Activated CD4-positive, alpha-beta T cell treated with anti-CD3 and anti-CD28 coated beads, Interleukin-10, Interleukin-2, amounts not matched to agents 100 ng/mL and 50 ng/mL, durations not matched to agents 16 hours and 8 hours (primary cell): Measurements from ENCODE around the gene PCDH9.
"Not testable (repeated sequence)": the region's sequence is repeated elsewhere in the genome, so short reads cannot be mapped to it uniquely, and the experiment has no call there.

Source experiments
- DNase-seq: peaks from one replicate; pipeline ENCODE4 v3.0.0-alpha.2; 2020

The PCDH9 gene

GRCh38 chr13:66807251-66807650 lies 422.9 kb downstream of the PCDH9 start:
- DNase-seq: no peak

- no peak for DNase-seq
Measured at GRCh38 chr13:66805657-66806056, 424.5 kb downstream of the PCDH9 start.

- no peak for DNase-seq
Measured at GRCh38 chr13:66803808-66804456, 426.2 kb downstream of the PCDH9 start.

- DNase-seq: no peak
Measured at GRCh38 chr13:66803013-66803807, 426.9 kb downstream of the PCDH9 start.

- DNase-seq: no peak
Measured at GRCh38 chr13:66795636-66796035, 434.5 kb downstream of the PCDH9 start.

GRCh38 chr13:66794340-66795031 lies 435.6 kb downstream of the PCDH9 start:
- DNase-seq: no peak

- no peak for DNase-seq
Measured at GRCh38 chr13:66790861-66791260, 439.3 kb downstream of the PCDH9 start.

- DNase-seq: no peak
Measured at GRCh38 chr13:66781241-66781640, 448.9 kb downstream of the PCDH9 start.

GRCh38 chr13:66780814-66781213 lies 449.3 kb downstream of the PCDH9 start:
- no peak for DNase-seq

GRCh38 chr13:66778461-66778860 lies 451.7 kb downstream of the PCDH9 start:
- DNase-seq: no peak

- no peak for DNase-seq
Measured at GRCh38 chr13:66775196-66775595, 454.9 kb downstream of the PCDH9 start.

GRCh38 chr13:66774046-66774445 lies 456.1 kb downstream of the PCDH9 start:
- no peak for DNase-seq

GRCh38 chr13:66765559-66765958 lies 464.6 kb downstream of the PCDH9 start:
- no peak for DNase-seq

- DNase-seq: not testable (repeated sequence)
Measured at GRCh38 chr13:66760678-66761077, 469.5 kb downstream of the PCDH9 start.

GRCh38 chr13:66759919-66760318 lies 470.2 kb downstream of the PCDH9 start:
- DNase-seq: no peak

- no peak for DNase-seq
Measured at GRCh38 chr13:66751691-66752090, 478.4 kb downstream of the PCDH9 start.

GRCh38 chr13:66748712-66749111 lies 481.4 kb downstream of the PCDH9 start:
- DNase-seq: no peak

- DNase-seq: no peak
Measured at GRCh38 chr13:66745307-66745706, 484.8 kb downstream of the PCDH9 start.

- no peak for DNase-seq
Measured at GRCh38 chr13:66723576-66723975, 506.6 kb downstream of the PCDH9 start.

- no peak for DNase-seq
Measured at GRCh38 chr13:66716538-66716937, 513.6 kb downstream of the PCDH9 start.

- DNase-seq: no peak
Measured at GRCh38 chr13:66714795-66715194, 515.3 kb downstream of the PCDH9 start.

GRCh38 chr13:66704110-66704509 lies 526.0 kb downstream of the PCDH9 start:
- no peak for DNase-seq

- DNase-seq: no peak
Measured at GRCh38 chr13:66703597-66703996, 526.5 kb downstream of the PCDH9 start.

- DNase-seq: no peak
Measured at GRCh38 chr13:66700117-66700601, 530.0 kb downstream of the PCDH9 start.
